A549 (cell line): ENCODE data around the gene MMP25. TPM values are rescaled to one million over a fixed set of nuclear protein-coding genes. Genes with fewer than 3 reads are reported as not detected.
A peak's percentile ranks its signal among the peaks of the same experiment; 100 is the strongest.

Experiments
- ATAC-seq, 2 experiments: fragments of 200-7000 bp in 1 of 2; fragments of >200 bp in 1 of 2; cut with Nextera tagmentation in 1 of 2; cut with Tn5 transposase in 1 of 2; 3 replicates each; pipeline versions ENCODE4 v1.8.0 to v1.9.1; 2018 to 2020; ENCODE audit warnings: mild to moderate bottlenecking in 1 of 2, moderate library complexity in 1 of 2
- CTCF ChIA-PET: fragments of 300-600 bp; sonication (Branson Sonifier 250); formaldehyde crosslinking; extraction: SDS; loops from one replicate; lab custom pipeline; 2021; ENCODE audit warnings: antibody characterized with exemption, inconsistent platforms; lab: Yijun Ruan, JAX
- POLR2A ChIA-PET: fragments of 350-600 bp; formaldehyde crosslinking; extraction: SDS; loops from one replicate; lab custom pipeline; 2021; ENCODE audit warnings: antibody characterized with exemption, inconsistent platforms; lab: Yijun Ruan, JAX
- DNase-seq, 2 experiments: peaks; one replicate each; pipeline versions ENCODE4 v3.0.0 to v3.0.0-alpha.2; 2011 to 2016; ENCODE audit warnings: low read depth in 1 of 2, low spot score in 1 of 2
- FAIRE-seq: peaks from 2 replicates; lab custom pipeline; 2011; peaks lifted over from hg19 to GRCh38; lab: Jason Lieb, UNC
- H3K27ac ChIP-seq, 2 experiments: fragments of >200 bp; sonication (Bioruptor Twin); formaldehyde crosslinking; 3 replicates each; pipeline ENCODE4 v1.5.1; 2016 to 2017
- H3K4me1 ChIP-seq: fragments of >200 bp; sonication (Bioruptor Twin); formaldehyde crosslinking; 3 replicates; pipeline ENCODE4 v1.6.1; 2016
- H3K4me2 ChIP-seq: fragments of >200 bp; sonication (Bioruptor Twin); formaldehyde crosslinking; 3 replicates; pipeline ENCODE4 v1.6.1; 2016
- H3K4me3 ChIP-seq: fragments of >200 bp; sonication (Bioruptor Twin); formaldehyde crosslinking; 3 replicates; pipeline ENCODE4 v1.5.1; 2016
- H3K9me3 ChIP-seq: fragments of >200 bp; sonication (Bioruptor Twin); formaldehyde crosslinking; 3 replicates; pipeline ENCODE4 v1.6.1; 2016
- ATOH8 ChIP-seq: fragments of 250-450 bp; sonication (Bioruptor Pico); IDR thresholded peaks from 2 replicates; pipeline ENCODE4 v1.5.0; 2020; ENCODE audit warnings: low read depth, mild to moderate bottlenecking, moderate library complexity
- BCL3 ChIP-seq: fragments of >200 bp; sonication (Bioruptor Twin); formaldehyde crosslinking; IDR thresholded peaks from 3 replicates; pipeline ENCODE4 v1.6.1; 2016
- CBX2 ChIP-seq: fragments of 200-600 bp; sonication (generic); IDR thresholded peaks from 2 replicates; pipeline ENCODE4 v1.6.1; 2016; ENCODE audit warnings: low read depth, mild to moderate bottlenecking, borderline replicate concordance
- CEBPB ChIP-seq, 2 experiments: fragments of >200 bp in 1 of 2; sonication (Bioruptor Twin) in 1 of 2; formaldehyde crosslinking in 1 of 2; IDR thresholded peaks; 2 replicates each; pipeline ENCODE4 v1.6.1; 2012 to 2016
- CHD4 ChIP-seq: fragments of 200-600 bp; sonication (generic); IDR thresholded peaks from 2 replicates; pipeline ENCODE4 v1.6.1; 2016; ENCODE audit warnings: antibody characterized with exemption, mild to moderate bottlenecking, borderline replicate concordance
- E2F6 ChIP-seq: IDR thresholded peaks from 2 replicates; pipeline ENCODE4 v1.6.1; 2012; ENCODE audit warnings: low read depth, borderline replicate concordance
- EP300 ChIP-seq, 2 experiments: fragments of >200 bp; sonication (Bioruptor Twin); formaldehyde crosslinking; IDR thresholded peaks; 2 replicates in 1 of 2; 3 replicates in 1 of 2; pipeline ENCODE4 v1.6.1; 2016 to 2017
- FOSB ChIP-seq: fragments of 250-450 bp; sonication (Bioruptor Pico); IDR thresholded peaks from 2 replicates; pipeline ENCODE4 v1.5.0; 2020; ENCODE audit warnings: mild to moderate bottlenecking, moderate library complexity
- FOSL2 ChIP-seq, 2 experiments: fragments of 450-650 bp in 1 of 2; fragments of >200 bp in 1 of 2; sonication (Bioruptor Twin) in 1 of 2; formaldehyde crosslinking; IDR thresholded peaks; 2 replicates each; pipeline versions ENCODE4 v1.5.0 to v1.6.1; 2016 to 2020; ENCODE audit warnings: mild to moderate bottlenecking in 1 of 2, moderate library complexity in 1 of 2
- GATA3 ChIP-seq: IDR thresholded peaks from 2 replicates; pipeline ENCODE4 v1.6.1; 2012; ENCODE audit warnings: borderline replicate concordance
- HMGXB4 ChIP-seq: fragments of 250-450 bp; sonication (Bioruptor Pico); IDR thresholded peaks from 2 replicates; pipeline ENCODE4 v1.5.0; 2021; ENCODE audit warnings: mild to moderate bottlenecking, moderate library complexity, borderline replicate concordance
- HOXA7 ChIP-seq: fragments of 250-450 bp; sonication (Bioruptor Pico); IDR thresholded peaks from 2 replicates; pipeline ENCODE4 v1.5.0; 2020; ENCODE audit warnings: mild to moderate bottlenecking, moderate library complexity
- HOXB13 ChIP-seq: fragments of 250-450 bp; sonication (Bioruptor Pico); IDR thresholded peaks from 2 replicates; pipeline ENCODE4 v1.5.0; 2020; ENCODE audit warnings: low read depth, mild to moderate bottlenecking, moderate library complexity
- HOXB5 ChIP-seq: fragments of 250-450 bp; sonication (Bioruptor Pico); IDR thresholded peaks from 2 replicates; pipeline ENCODE4 v1.5.0; 2020; ENCODE audit warnings: mild to moderate bottlenecking, moderate library complexity
- JUNB ChIP-seq: fragments of >200 bp; sonication (Bioruptor Twin); formaldehyde crosslinking; IDR thresholded peaks from 2 replicates; pipeline ENCODE4 v1.6.1; 2016
- KDM1A ChIP-seq: fragments of 200-600 bp; sonication (generic); IDR thresholded peaks from 2 replicates; pipeline ENCODE4 v1.6.1; 2016; ENCODE audit warnings: low read depth, mild to moderate bottlenecking
- KDM5A ChIP-seq: fragments of 200-600 bp; sonication (generic); IDR thresholded peaks from 2 replicates; pipeline ENCODE4 v1.6.1; 2016; ENCODE audit warnings: antibody characterized with exemption, mild to moderate bottlenecking
- MAZ ChIP-seq: fragments of 150-350 bp; IDR thresholded peaks from 2 replicates; pipeline ENCODE4 v1.6.1; 2014; ENCODE audit warnings: antibody characterized with exemption, low read depth, low read length, borderline replicate concordance
- MYC ChIP-seq: IDR thresholded peaks from 2 replicates; pipeline ENCODE4 v1.6.1; 2012; ENCODE audit warnings: mild to moderate bottlenecking, inconsistent platforms, low read length, improper control_type of control experiment, borderline replicate concordance
- NR3C1 ChIP-seq: fragments of >200 bp; sonication (Bioruptor Twin); formaldehyde crosslinking; IDR thresholded peaks from 3 replicates; pipeline ENCODE4 v1.6.1; 2017
- POLR2AphosphoS2 ChIP-seq: conservative IDR thresholded peaks from 2 replicates; pipeline ENCODE4 v1.6.1; 2012; ENCODE audit warnings: low read length, improper control_type of control experiment, inconsistent platforms
- RARB ChIP-seq: fragments of 250-450 bp; sonication (Bioruptor Pico); IDR thresholded peaks from 2 replicates; pipeline ENCODE4 v1.8.0; 2021; ENCODE audit warnings: mild to moderate bottlenecking, moderate library complexity
- RCOR1 ChIP-seq: fragments of 150-350 bp; IDR thresholded peaks from 2 replicates; pipeline ENCODE4 v1.6.1; 2014; ENCODE audit warnings: antibody characterized with exemption, low read length, low read depth
- TFCP2L1 ChIP-seq: fragments of 250-450 bp; sonication (Bioruptor Pico); IDR thresholded peaks from 2 replicates; pipeline ENCODE4 v1.5.0; 2021; ENCODE audit warnings: mild to moderate bottlenecking
- ZSCAN20 ChIP-seq: fragments of 250-450 bp; sonication (Bioruptor Pico); IDR thresholded peaks from 2 replicates; pipeline ENCODE4 v1.8.0; 2022; ENCODE audit warnings: mild to moderate bottlenecking, moderate library complexity
- WGBS: methylation state at CpG from one replicate; pipeline ENCODE4 v1.1.6; 2017; ENCODE audit errors: missing lambda C conversion rate; 5-methylcytosine and 5-hydroxymethylcytosine counted together
- polyA plus RNA-seq, 4 experiments: library from polyadenylated mRNA; depleted of rRNA in 3 of 4; stranded (reverse); fragments of >200 nt; fragmentation: RNase III in 1 of 4; extraction: RNeasy Plus Mini Kit Qiagen cat#74134 plus additional on column Dnase treatment in 1 of 4; gene quantifications; 2 replicates in 3 of 4; 3 replicates in 1 of 4; pipeline ENCODE4 v1.2.3, GENCODE V29; 2011 to 2017
- TF ChIP-seq, protein P1 (sequence below): IDR thresholded peaks from 2 replicates; pipeline ENCODE4 v1.6.1; 2012
- TF ChIP-seq, protein P2 (sequence below): fragments of 200-600 bp; sonication (generic); IDR thresholded peaks from 2 replicates; pipeline ENCODE4 v1.6.1; 2016; ENCODE audit warnings: antibody characterized with exemption, mild to moderate bottlenecking, moderate library complexity

Gene MMP25
- polyA plus RNA-seq, 2 of the 4 experiments (the other 2 are of a cell fraction), result 0.04 to 0.31 TPM

GRCh38 chr16:3022208-3022683 lies 24.1 kb upstream of the MMP25 start (continued):
- peak; percentile 96 for TF ChIP-seq FOSL2 (IDR thresholded peaks at IDR 0.05)
- TF ChIP-seq FOSL2 (CRISPR knock-in tag; IDR thresholded peaks at IDR 0.05), result peak; percentile 99

- Histone ChIP-seq H3K4me2 (peak overlapping the region; percentile 89), H3K9me3 (no peaks in the 10 kb centered on the region), H3K4me3 (peak overlapping the region; percentile 93), H3K27ac (peak overlapping the region; percentile 98 to 100), H3K4me1 (peaks cover 27% of the 10 kb centered on the region)
- FAIRE-seq (no peak), DNase-seq (peak in 1 of 2 experiments; percentile 86), ATAC-seq (peak; percentile 1 to 6; a peak in 5 of 6 replicates)
- CTCF ChIA-PET, result interaction anchor here (0.7 to 6.6 kb wide), 8 partner anchors 8 to 127 kb away, joined by 3 to 112 read pairs (median 5); no protein-coding TSS in a partner anchor
- POLR2A ChIA-PET, result interaction anchor here (0.6 to 6.2 kb wide), 7 partner anchors 9 to 23 kb away, joined by 3 to 107 read pairs (median 5); no protein-coding TSS in a partner anchor
- 0% methylated on average over 5 of the region's 8 CpGs for WGBS
- TF ChIP-seq HOXB5 (CRISPR knock-in tag), result no peak
- TF ChIP-seq HMGXB4 (CRISPR knock-in tag), result 0 out of 2 replicates have a peak, but pooled peaks have one; percentile 35
- TF ChIP-seq BCL3, result peak; percentile 26; the same call in 1 of the 3 replicates
- TF ChIP-seq, protein P1, sequence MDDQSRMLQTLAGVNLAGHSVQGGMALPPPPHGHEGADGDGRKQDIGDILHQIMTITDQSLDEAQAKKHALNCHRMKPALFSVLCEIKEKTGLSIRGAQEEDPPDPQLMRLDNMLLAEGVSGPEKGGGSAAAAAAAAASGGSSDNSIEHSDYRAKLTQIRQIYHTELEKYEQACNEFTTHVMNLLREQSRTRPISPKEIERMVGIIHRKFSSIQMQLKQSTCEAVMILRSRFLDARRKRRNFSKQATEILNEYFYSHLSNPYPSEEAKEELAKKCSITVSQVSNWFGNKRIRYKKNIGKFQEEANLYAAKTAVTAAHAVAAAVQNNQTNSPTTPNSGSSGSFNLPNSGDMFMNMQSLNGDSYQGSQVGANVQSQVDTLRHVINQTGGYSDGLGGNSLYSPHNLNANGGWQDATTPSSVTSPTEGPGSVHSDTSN, result peak; percentile 42
- no peak for TF ChIP-seq MYC
- no peak for TF ChIP-seq KDM5A
- no peak for TF ChIP-seq CHD4
- 0 out of 4 replicates have a peak, but pooled peaks of 1 of the 2 experiments have one; percentile 4 for TF ChIP-seq CEBPB (IDR thresholded peaks at IDR 0.05)
- TF ChIP-seq FOSB (CRISPR knock-in tag), result 0 out of 2 replicates have a peak, but pooled peaks have one; percentile 75
- TF ChIP-seq RCOR1, result no peak
- TF ChIP-seq GATA3, result no peak
- TF ChIP-seq, protein P2, sequence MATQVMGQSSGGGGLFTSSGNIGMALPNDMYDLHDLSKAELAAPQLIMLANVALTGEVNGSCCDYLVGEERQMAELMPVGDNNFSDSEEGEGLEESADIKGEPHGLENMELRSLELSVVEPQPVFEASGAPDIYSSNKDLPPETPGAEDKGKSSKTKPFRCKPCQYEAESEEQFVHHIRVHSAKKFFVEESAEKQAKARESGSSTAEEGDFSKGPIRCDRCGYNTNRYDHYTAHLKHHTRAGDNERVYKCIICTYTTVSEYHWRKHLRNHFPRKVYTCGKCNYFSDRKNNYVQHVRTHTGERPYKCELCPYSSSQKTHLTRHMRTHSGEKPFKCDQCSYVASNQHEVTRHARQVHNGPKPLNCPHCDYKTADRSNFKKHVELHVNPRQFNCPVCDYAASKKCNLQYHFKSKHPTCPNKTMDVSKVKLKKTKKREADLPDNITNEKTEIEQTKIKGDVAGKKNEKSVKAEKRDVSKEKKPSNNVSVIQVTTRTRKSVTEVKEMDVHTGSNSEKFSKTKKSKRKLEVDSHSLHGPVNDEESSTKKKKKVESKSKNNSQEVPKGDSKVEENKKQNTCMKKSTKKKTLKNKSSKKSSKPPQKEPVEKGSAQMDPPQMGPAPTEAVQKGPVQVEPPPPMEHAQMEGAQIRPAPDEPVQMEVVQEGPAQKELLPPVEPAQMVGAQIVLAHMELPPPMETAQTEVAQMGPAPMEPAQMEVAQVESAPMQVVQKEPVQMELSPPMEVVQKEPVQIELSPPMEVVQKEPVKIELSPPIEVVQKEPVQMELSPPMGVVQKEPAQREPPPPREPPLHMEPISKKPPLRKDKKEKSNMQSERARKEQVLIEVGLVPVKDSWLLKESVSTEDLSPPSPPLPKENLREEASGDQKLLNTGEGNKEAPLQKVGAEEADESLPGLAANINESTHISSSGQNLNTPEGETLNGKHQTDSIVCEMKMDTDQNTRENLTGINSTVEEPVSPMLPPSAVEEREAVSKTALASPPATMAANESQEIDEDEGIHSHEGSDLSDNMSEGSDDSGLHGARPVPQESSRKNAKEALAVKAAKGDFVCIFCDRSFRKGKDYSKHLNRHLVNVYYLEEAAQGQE, result 0 out of 2 replicates have a peak, but pooled peaks have one; percentile 19
- TF ChIP-seq KDM1A, result no peak
- TF ChIP-seq HOXB13 (CRISPR knock-in tag), result no peak
- TF ChIP-seq NR3C1, result no peak
- TF ChIP-seq RARB, result 0 out of 2 replicates have a peak, but pooled peaks have one; percentile 25
- TF ChIP-seq CBX2, result no peak
- TF ChIP-seq JUNB, result no peak
- peak; percentile 20; the same call in 1 of the 2 replicates for TF ChIP-seq POLR2AphosphoS2
- no peak for TF ChIP-seq MAZ
- TF ChIP-seq ATOH8 (CRISPR knock-in tag), result 0 out of 2 replicates have a peak, but pooled peaks have one; percentile 41
- peak; percentile 7 for TF ChIP-seq TFCP2L1
- TF ChIP-seq ZSCAN20 (CRISPR knock-in tag), result no peak
- TF ChIP-seq E2F6, result 0 out of 2 replicates have a peak, but pooled peaks have one; percentile 35
- no peak for TF ChIP-seq EP300 (IDR thresholded peaks at IDR 0.05)
- TF ChIP-seq HOXA7, result no peak; the same call in 1 of the 2 replicates
Observed at GRCh38 chr16:3022684-3023414, 23.5 kb upstream of the MMP25 start.
